Esophagus muscularis mucosa (tissue), 4 donors: Measurements from ENCODE around the gene C3orf70. TPM values are rescaled to one million over a fixed set of nuclear protein-coding genes. Genes with fewer than 3 reads are reported as not detected.

ENCODE experiments used
- DNase-seq: peaks from one replicate; pipeline ENCODE4 v3.0.0-alpha.2; 2017; ENCODE audit errors: extremely low spot score
- H3K27ac ChIP-seq, 4 donors: fragments of 200-600 bp; sonication (generic); replicated peaks in 1 of 4; 1 replicate in 3 of 4; 2 replicates in 1 of 4; pipeline ENCODE4 v1.5.1; 2016 to 2019; ENCODE audit warnings: mild to moderate bottlenecking in 1 of 4
- H3K27me3 ChIP-seq, 4 donors: fragments of 200-600 bp; sonication (generic); one replicate each; pipeline versions ENCODE4 v1.5.1 to v1.6.0; 2016 to 2019
- H3K36me3 ChIP-seq, 4 donors: fragments of 200-600 bp; sonication (generic); one replicate each; pipeline ENCODE4 v1.5.1; 2016 to 2019
- H3K4me1 ChIP-seq, 4 donors: fragments of 200-600 bp; sonication (generic); one replicate each; pipeline ENCODE4 v1.5.1; 2016 to 2019
- H3K4me3 ChIP-seq, 4 donors: fragments of 200-600 bp; sonication (generic); 1 replicate in 2 of 4; 2 replicates in 2 of 4; pipeline ENCODE4 v1.5.1; 2016 to 2019; ENCODE audit warnings: mild to moderate bottlenecking in 4 of 4, moderate library complexity in 1 of 4
- H3K9me3 ChIP-seq, 4 donors: fragments of 200-600 bp; sonication (generic); 1 replicate in 3 of 4; 2 replicates in 1 of 4; pipeline ENCODE4 v1.5.1; 2016 to 2019
- EP300 ChIP-seq: sonication (generic); formaldehyde crosslinking; IDR thresholded peaks from one replicate; pipeline ENCODE4 v1.6.1; 2017; ENCODE audit warnings: antibody characterized with exemption
- POLR2A ChIP-seq: fragments of 450-650 bp; IDR thresholded peaks from one replicate; pipeline ENCODE4 v1.6.1; 2017; ENCODE audit warnings: antibody characterized with exemption, moderate library complexity, mild to moderate bottlenecking, low read depth
- POLR2AphosphoS5 ChIP-seq, 2 donors: sonication (generic); formaldehyde crosslinking; IDR thresholded peaks; one replicate each; pipeline ENCODE4 v1.6.1; 2017; ENCODE audit warnings: antibody characterized with exemption in 2 of 2
- WGBS: methylation state at CpG from one replicate; pipeline ENCODE4 v1.1.5; 2018; 5-methylcytosine and 5-hydroxymethylcytosine counted together
- intact Hi-C: fragments of 100-400 bp; cut with DNase I; formaldehyde crosslinking; loops from one replicate; pipeline ENCODE4 v1.15.1; 2023
- total RNA-seq, 4 donors: library from RNA; depleted of rRNA; stranded (reverse); fragments of >200 nt; gene quantifications; one replicate each; pipeline versions ENCODE4 v1.1.0 to v1.2.1, GENCODE V29; 2016
- TF ChIP-seq, protein P1 (sequence below), 3 experiments: fragments of 200-600 bp in 2 of 3; fragments of 450-650 bp in 1 of 3; sonication (generic) in 2 of 3; IDR thresholded peaks; one replicate each; pipeline ENCODE4 v1.5.1; 2017 to 2019; ENCODE audit warnings: antibody characterized with exemption in 3 of 3, mild to moderate bottlenecking in 2 of 3, moderate library complexity in 1 of 3

Gene C3orf70
- total RNA-seq, 4 donors from 2014 or later = 33.1 to 54.0 (median 38.9) TPM

DNA sequence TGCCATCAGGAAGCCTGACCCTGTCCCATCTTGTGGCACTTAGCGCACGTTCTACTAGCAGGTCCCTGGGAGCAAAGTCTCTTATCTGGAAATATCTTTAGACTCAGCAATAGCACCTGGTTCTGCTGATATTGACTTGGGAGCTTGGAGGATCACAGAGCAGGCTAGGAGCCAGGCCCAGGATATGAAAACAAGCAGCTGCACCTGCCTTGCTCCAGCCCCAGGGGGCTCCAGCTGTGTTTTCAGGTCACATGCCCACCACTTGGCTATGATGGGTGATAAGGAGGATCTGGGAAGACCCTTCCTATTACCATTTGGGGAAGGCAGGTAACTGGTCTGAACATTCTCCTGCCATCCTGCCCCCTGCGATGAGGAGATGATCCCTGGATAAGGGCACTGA lies 87.8 kb downstream of the C3orf70 start:
- Histone ChIP-seq H3K27me3 (no peaks in the 10 kb centered on the region), H3K27ac (no peak overlapping the region), H3K9me3 (no peaks in the 10 kb centered on the region), H3K4me1 (no peaks in the 10 kb centered on the region), H3K36me3 (no peaks in the 10 kb centered on the region), H3K4me3 (no peak overlapping the region)
- TF ChIP-seq EP300 (no peak), POLR2A (no peak), POLR2AphosphoS5 (IDR thresholded peaks at IDR 0.05) (no peak)
- TF ChIP-seq, protein P1, sequence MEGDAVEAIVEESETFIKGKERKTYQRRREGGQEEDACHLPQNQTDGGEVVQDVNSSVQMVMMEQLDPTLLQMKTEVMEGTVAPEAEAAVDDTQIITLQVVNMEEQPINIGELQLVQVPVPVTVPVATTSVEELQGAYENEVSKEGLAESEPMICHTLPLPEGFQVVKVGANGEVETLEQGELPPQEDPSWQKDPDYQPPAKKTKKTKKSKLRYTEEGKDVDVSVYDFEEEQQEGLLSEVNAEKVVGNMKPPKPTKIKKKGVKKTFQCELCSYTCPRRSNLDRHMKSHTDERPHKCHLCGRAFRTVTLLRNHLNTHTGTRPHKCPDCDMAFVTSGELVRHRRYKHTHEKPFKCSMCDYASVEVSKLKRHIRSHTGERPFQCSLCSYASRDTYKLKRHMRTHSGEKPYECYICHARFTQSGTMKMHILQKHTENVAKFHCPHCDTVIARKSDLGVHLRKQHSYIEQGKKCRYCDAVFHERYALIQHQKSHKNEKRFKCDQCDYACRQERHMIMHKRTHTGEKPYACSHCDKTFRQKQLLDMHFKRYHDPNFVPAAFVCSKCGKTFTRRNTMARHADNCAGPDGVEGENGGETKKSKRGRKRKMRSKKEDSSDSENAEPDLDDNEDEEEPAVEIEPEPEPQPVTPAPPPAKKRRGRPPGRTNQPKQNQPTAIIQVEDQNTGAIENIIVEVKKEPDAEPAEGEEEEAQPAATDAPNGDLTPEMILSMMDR (IDR thresholded peaks at IDR 0.05) = no peak
- intact Hi-C loops = no loop called here
- WGBS = 91% methylated on average over 3 of the region's 3 CpGs
- no peak for DNase-seq

DNA sequence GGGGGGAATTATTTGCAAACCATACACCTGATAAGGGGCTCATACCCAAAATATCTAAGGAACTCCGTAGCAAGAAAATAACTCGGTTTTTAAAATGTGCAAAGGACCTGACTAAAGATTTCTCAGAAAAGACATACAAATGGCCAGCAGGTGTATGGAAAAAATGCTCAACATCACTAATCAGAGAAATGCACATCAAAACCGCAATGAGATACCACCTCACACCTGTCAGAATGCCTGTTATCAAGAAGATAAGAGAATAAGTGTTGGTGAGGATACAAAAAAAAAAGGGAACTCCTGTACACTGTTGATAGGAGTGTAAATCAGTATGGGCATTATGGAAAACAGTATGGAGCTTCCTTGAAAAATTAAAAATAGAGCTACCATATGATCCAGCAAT lies 89.4 kb downstream of the C3orf70 start:
- H3K27me3 ChIP-seq = no peaks in the 10 kb centered on the region
- no peaks in the 10 kb centered on the region for H3K9me3 ChIP-seq
- no peak for DNase-seq
- intact Hi-C loops = no loop called here
- WGBS = 97% methylated on average over 3 of the region's 3 CpGs
- no peak for TF ChIP-seq POLR2AphosphoS5 (IDR thresholded peaks at IDR 0.05)
- TF ChIP-seq POLR2A = no peak
- TF ChIP-seq, protein P1 (IDR thresholded peaks at IDR 0.05) = no peak
- no peaks in the 10 kb centered on the region for H3K4me1 ChIP-seq
- H3K36me3 ChIP-seq = no peaks in the 10 kb centered on the region
- no peak overlapping the region for H3K27ac ChIP-seq
- H3K4me3 ChIP-seq = no peak overlapping the region

DNA sequence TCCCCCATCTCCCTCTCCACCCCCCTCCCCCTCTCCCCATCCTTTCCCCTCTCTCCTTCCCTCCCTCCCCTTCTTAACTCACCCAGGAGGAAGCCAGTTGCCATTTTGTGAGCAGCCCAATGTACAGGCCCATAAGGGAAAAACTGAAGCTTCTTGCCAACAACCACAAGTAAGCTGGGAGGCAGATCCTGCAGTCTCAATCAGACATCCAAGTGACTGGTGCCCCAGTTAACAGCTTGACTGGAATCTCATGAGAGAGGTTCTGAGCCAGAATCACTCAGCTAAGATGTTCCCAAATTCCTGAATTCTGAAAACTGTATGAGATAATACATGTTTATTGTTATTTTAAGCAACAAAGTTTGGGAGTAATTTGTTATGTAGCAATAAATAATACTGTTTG lies 90.7 kb downstream of the C3orf70 start:
- Histone ChIP-seq H3K27me3 (no peaks in the 10 kb centered on the region), H3K4me3 (no peak overlapping the region), H3K9me3 (peaks cover 0 to 11% (median 7%) of the 10 kb centered on the region in 4 donors), H3K36me3 (no peaks in the 10 kb centered on the region), H3K4me1 (no peaks in the 10 kb centered on the region), H3K27ac (no peak overlapping the region)
- TF ChIP-seq, protein P1 (IDR thresholded peaks at IDR 0.05) = no peak
- TF ChIP-seq POLR2AphosphoS5 (IDR thresholded peaks at IDR 0.05) (no peak), POLR2A (no peak), EP300 (no peak)
- no peak for DNase-seq
- intact Hi-C loops = no loop called here

DNA sequence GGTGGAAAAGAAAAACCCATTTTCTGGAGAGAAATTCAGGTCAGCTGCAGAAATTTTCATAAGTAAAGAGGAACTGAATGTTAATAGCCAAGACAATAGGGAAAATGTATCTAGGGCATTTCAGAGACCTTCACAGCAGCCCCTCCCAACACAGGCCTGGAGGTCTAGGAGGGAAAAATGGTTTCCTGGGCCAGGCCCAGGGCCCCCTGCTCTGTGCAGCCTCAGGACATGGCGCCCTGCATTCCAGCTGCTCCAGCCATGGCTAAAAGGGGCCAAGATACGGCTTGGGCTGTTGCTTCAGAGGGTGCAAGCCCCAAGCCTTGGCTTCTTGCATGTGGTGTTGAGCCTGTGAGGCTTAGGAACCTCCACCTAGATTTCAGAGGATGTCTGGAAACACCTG lies 92.2 kb downstream of the C3orf70 start:
- peaks cover 0 to 16% (median 9%) of the 10 kb centered on the region in 4 donors for H3K9me3 ChIP-seq
- H3K27me3 ChIP-seq = no peaks in the 10 kb centered on the region
- WGBS = 92% methylated on average over 2 of the region's 2 CpGs
- DNase-seq = peak; percentile 37
- no peak overlapping the region for H3K27ac ChIP-seq
- H3K4me3 ChIP-seq = no peak overlapping the region
- intact Hi-C loops = no loop called here
- no peak for TF ChIP-seq POLR2AphosphoS5 (IDR thresholded peaks at IDR 0.05)
- no peak for TF ChIP-seq EP300
- no peak for TF ChIP-seq POLR2A
- TF ChIP-seq, protein P1 (IDR thresholded peaks at IDR 0.05) = no peak
- no peaks in the 10 kb centered on the region for H3K4me1 ChIP-seq
- peaks cover 0 to 6% (median 0%) of the 10 kb centered on the region in 4 donors for H3K36me3 ChIP-seq

DNA sequence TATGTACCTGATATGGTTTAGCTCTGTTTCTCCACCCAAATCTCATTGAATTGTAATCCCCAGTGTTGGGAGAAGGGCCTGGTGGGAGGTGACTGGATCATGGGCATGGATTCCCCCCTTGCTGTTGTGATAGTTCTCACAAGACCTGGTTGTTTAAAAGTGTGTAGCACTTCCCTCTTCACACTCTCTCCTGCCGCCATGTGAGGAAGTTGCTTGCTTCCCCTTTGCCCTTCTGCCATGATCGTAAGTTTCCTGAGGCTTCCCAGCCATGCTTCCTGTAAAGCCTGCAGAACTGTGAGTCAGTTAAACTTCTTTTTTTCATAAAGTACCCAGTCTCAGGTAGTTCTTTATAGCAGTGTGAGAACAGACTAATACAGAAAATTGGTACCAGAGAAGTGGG lies 93.1 kb downstream of the C3orf70 start:
- WGBS = 47% methylated on average over 2 of the region's 2 CpGs
- Histone ChIP-seq H3K36me3 (peaks cover 0 to 6% (median under 1%) of the 10 kb centered on the region in 4 donors), H3K27ac (no peak overlapping the region), H3K27me3 (no peaks in the 10 kb centered on the region), H3K9me3 (peaks cover 0 to 16% (median 9%) of the 10 kb centered on the region in 4 donors), H3K4me1 (no peaks in the 10 kb centered on the region), H3K4me3 (no peak overlapping the region)
- intact Hi-C loops = no loop called here
- no peak for TF ChIP-seq POLR2AphosphoS5 (IDR thresholded peaks at IDR 0.05)
- no peak for TF ChIP-seq POLR2A
- no peak for TF ChIP-seq EP300
- peak; percentile 55 for DNase-seq
